Stimulated activated CD4-positive, alpha-beta T cell treated with anti-CD3 and anti-CD28 coated beads, TNF-alpha, amount 100 ng/mL, for 48 hours (primary cell): ENCODE measurements around the gene SCN2A.
"Not testable (repeated sequence)": the region's sequence is repeated elsewhere in the genome, so short reads cannot be mapped to it uniquely, and the experiment has no call there.

ENCODE experiments used
- DNase-seq, 3 donors: peaks; one replicate each; pipeline ENCODE4 v3.0.0-alpha.2; 2020; ENCODE audit warnings: low read depth in 3 of 3

Gene SCN2A

DNA sequence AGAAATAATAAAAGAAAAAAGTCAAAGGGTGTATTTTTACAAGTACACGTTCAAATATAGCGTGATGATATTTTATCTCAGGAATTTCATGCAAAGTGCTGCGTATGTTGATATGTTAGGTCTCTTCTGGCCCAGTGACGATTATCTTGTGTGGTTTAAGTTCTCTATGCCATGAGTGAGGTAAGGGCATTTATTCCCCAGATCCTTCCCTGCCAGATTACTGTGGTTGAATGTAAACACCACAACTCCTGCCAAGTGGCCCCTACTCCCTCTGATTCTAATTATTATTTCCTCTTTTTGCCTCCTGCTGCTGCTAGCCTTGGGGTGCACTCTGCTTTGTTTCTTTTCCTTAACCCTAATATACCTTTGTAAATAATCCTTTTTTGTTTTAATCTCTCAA is 12.2 kb downstream of the SCN2A start:
- DNase-seq: no peak

DNA sequence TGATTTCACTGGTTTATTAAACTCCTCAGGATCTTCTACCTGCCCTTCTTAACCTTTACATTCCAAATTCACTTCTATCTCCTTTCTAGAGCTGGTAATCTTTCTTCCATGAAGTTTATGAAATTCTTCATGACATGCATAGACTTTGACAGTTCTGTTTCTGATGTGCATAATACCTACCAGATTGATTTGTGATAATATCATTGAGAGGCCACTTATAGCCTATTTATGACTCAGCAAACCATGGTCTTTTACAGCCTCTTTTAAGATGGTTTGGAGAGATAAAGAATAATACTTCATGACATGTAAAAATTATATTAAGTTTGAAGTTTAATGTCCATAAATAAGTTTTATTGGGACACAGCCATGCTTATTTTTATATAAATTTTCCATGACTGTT is 14.0 kb downstream of the SCN2A start:
- no peak for DNase-seq

DNA sequence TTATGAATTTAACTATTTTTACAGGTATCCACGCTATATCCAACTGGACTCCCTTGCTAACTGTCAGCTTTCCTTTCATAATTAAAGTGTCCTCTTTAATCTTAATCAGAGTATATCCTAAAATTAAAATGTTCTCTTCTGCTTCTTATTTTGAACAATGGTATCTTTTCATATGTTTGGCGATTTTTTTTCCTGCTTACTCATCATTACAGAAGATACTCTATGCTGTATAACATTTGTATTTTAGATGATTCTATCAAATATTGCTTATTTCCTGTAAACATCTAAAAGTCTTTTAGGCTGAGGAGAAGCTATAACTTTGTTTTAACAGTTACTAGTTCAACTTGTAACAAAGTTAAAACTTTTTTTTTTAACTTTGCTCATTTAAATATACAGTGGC is 17.4 kb downstream of the SCN2A start:
- DNase-seq: no peak

DNA sequence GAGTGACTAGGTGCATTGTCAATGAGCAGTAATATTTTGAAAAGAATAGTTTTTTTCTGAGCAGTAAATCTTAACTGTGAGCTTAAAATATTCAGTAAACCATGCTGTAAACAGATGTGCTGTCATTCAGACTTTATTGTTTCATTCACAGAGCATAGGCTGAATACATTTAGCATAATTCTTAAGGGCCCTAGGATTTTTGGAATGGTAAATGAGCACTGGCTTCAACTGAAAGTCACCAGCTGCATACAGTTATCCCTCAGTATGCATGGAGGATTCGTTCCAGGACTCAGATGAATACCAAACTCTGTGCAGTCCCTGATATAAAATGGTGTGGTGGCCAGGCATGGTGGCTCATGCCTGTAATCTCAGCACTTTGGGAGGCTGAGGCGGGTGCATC is 21.1 kb downstream of the SCN2A start:
- not testable (repeated sequence) for DNase-seq

DNA sequence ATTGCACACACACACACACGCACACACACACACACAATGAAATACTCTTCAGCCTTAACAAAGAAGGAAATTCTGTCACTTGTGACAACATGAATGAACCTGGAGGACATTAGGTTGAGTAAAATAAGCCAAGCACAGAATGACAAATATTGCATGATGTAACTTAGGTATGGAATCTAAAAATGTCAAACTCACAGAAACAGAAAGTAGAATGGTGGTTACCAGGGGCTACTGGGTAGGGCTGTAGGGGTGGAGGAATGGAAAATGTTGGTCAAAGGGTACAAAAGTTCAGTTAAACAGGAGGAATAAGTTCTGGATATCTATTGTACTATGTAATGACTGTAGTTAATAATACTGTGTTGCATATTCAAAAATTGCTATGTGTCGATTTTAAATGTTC is 29.5 kb downstream of the SCN2A start:
- DNase-seq: peak in 1 of 3 donors; percentile 3

DNA sequence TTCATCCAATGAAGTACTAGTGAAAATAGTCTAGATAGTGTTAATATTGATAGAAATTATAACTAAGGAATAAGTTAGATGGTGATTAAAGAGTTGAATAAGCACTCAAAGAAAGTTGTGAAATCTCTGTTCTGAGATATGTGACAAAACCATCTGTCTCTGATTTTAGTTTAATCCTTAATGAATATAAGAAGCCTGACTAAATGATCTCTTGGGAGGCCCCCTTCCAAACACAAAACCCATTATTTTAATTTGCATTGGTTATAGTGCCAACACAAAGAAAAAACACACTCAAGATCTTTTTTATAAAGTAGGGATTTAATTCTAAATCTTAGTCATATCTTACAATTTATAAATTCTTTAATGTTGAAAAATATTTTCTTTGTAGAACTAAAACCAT is 34.0 kb downstream of the SCN2A start:
- no peak for DNase-seq

DNA sequence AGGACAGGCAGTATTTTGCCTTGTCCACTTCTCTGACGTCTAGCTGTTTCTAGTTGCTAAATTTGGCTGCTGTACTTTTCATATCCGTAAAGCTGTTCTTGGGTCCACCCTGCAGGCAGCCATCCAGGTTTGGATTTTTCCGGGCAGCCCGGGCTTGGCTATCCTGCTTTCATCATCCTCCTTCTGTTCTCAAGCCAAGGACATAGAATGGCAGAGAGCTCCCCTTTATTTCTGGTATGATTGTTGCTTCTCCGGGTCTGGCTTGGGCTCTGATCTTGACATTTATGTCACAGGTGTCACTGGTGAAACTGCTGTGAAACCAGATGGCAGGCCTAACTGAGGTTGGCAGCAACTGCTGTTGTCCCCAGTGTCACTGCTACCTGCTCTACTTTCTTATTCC is 35.5 kb downstream of the SCN2A start:
- no peak for DNase-seq

DNA sequence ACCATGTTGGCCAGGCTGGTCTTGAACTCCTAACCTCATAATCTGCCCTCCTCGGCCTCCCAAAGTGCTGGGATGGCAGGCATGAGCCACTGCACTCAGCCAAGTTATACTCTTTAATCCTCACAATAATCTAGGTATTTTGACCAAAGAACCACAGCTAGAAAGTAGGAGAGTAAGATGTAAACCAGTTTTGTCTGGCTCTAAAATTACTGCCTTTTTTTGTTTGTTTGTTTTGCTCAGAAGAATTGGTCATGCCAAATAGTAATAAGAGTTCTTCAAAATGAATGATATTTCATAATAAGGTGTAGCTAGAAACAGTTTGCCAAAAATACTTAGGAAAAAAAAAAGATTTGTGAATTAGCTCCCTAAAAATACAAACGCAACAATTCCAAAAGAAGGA is 36.7 kb downstream of the SCN2A start:
- no peak for DNase-seq

DNA sequence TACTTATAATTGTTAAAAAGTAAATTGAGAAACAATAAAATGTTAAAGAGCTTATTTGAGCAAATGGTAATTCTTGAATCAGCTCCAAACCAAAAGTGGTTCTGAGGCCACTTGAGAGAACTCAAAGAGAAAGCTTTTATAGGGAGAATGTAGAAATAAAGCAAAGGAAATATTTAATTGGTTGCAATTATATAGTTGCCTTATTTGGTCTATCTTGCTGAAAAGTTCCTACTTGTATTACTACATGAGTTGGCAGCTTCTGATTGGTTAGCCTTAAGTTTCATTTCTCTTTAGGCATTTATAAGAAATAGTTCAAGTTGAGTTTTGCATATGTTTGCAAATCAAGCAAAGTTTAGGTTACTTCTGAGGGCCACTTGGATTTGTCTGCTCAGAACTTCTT is 38.1 kb downstream of the SCN2A start:
- DNase-seq: no peak

DNA sequence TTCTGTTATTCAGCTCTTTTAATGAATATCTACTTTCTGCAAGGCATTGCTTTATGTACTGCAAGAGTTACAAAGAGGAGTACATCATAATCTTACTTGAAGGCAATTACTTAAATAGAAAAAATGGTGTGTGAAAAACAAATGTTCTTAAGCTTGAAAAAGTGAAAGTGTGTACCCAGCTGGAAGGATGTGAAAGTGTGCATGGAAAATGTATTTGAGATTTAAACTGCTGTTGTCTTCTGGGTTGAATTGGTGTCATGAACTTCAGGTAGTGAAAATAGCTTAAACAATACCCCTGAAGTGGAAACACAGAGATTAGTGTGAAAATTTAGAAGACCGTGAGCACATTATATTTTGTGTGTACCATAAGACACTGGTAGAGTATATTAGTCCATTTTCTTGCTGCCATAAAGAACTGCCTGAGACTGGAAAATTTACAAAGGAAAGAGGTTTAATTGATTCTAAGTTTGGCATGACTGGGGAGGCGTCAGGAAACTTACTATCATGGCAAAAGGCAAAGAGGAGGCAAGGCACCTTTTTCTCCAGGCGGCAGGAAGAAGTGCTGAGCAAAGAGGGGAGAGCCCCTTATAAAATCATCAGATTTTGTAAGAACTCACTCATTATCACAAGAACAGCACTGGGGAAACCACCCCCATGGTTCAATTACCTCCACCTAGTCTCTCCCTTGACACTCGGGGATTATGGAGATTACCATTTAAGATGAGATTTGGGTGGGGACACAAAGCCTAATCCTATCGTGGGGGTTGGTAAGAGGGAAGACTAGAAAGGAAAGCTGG is 38.8 kb downstream of the SCN2A start:
- no peak for DNase-seq

DNA sequence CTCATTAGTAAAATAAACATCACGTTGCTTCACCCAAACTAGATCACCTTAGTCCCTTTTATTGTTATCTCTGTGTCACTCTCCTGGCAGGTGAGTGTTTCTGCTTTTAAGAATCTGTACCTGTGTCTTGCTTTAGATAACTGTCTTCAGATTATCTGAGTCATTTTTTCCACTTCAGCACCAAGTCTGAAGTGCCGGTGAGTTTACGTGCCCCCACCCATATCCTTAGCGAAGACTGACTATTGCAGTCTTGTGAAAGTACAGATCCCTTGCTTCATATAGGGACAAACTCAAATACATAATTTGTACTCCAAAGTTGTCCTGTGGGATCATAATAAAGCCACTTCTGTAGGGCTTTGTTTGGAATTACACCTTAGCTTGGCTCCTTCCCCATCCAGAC is 41.1 kb downstream of the SCN2A start:
- no peak for DNase-seq

DNA sequence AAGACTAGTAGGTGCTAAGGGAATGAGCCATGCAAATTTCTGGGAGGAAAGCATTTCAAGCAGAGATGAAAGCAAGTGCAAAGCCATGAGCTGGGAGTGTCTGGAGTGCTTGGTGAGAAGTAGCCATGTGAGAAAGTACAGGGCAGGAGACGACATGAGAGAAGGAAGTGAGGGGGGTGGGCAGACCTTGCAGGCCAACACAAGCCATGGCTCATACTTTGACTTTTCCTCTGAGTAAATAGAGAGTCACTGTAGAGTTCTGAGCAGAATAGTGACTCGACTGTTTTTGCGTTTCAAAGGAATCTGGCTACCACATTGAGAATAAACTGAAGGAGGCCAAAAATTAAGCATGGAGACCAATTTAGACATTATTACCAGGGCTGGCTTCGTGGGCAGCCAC is 42.2 kb downstream of the SCN2A start:
- no peak for DNase-seq

DNA sequence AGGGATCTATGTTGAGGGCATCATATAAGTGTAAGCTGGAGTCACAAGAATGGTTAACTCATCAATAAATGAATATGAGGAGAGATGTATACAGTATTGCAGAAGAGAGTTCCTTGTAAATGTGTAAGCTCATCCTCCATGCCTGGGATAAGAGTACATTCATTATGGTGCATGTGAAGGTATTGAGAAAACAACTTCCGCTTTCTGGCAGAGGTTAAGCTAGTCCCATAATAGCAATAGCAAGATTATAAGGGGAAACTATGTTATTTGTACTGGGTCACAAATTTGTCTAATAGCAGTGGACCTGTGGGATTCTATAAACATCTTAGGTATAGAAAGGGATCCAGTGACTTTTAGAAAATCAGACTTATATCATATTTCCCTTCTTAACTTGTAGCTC is 44.1 kb downstream of the SCN2A start:
- no peak for DNase-seq

DNA sequence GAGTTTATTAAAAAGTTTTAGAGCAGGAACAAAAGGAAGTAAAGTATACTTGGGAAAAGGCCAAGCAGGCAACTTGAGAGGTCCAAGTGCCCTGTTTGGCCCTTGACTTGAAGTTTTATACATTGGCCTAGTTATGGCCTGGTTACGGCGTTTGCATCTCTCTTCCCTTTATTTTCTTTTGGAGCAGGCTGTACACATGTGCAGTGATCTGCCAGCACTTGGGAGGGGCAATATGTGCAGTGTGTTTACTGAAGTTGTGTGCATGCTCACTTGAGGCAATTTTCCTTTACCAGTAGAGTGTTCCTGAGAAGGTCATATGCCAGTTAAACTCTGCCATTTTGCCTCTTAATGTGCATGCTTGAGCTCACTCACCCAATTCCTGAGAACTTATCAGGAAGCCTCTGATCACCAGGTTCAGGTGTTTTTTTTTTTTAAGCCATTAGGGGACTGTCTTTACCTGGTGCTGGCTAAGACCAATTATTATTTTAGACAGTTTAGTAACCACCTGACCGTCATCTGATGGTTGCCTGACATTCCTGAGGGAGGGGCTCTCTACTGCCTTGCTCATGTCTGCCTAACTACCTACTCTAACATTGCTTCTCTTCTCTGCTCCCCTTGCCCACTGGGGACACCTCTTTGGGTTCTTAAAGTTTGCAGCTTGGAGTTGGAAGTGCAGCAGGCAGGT is 48.0 kb downstream of the SCN2A start:
- DNase-seq: no peak

DNA sequence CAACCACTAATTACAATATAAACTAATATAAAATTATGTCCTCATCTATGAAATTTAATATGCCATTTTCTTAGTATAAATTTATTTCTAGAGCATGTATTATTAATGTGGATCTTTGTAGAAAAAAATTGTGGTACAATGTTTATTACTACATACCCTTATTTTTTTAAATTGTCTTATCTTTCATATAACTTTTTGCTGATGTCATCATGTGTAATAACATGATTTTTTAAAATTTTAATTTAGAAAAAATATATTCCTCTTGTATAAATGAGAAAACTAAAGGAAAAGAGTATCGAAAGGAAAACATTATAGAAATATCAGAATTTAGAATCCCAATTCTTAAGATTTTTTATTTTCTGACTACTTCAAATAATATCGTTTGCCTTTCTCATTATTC is 49.9 kb downstream of the SCN2A start:
- no peak for DNase-seq

DNA sequence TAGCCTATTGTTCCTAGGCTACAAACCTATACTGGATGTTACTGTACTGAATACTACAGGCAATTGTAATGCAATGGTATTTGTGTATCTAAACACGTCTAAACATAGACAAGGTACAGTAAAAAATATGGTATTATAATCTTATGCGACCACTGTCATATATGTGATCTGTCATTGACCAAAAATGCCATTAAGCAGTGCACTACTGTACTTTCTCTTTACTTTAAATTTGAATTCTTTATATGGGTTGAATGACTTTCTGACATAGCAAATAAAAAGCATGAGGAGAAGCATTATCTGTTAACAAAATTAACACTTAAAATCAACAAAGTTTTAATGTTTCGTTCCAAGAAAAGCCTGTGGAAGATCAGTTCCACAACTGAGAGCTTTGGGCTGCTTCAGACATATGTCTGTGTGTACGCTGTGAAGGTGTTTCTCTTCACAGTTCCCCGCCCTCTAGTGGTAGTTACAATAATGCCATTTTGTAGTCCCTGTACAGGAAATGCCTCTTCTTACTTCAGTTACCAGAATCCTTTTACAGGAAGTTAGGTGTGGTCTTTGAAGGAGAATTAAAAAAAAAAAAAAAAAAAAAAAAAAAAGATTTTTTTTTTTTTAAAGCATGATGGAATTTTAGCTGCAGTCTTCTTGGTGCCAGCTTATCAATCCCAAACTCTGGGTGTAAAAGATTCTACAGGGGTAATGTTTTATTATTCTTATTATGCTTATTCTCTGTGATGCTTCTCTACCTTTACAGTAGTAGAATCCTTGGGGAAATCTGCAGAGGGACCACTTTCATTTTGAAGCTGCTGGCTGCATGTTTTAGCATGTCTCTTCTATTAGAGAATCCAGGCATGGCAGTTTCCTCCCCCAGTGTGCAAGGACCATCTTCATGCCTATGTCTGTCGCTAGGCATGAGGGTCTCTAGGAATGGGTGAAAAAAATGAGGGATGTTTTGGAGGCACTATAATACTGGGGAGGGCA is 54.5 kb downstream of the SCN2A start:
- DNase-seq: peak in 1 of 3 donors; percentile 36

DNA sequence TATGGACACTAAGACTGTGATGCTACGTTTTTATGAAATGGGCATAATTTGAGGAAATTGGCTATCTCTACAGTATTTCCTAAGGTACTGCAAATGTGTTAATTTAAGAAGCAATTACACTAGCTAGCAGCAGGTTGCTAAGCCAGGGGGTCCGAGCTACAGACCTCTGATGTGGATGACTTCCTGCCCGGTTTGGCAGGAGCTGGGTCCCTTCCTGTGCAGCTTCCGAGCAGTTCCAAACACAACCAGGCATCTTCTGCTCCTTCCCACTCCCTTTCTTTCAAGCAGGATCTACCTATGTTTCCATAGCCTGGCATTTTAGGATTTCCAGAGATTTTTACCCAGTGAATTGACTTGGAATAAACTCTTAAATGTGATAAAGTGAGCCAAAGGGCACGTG is 55.7 kb downstream of the SCN2A start:
- no peak for DNase-seq

DNA sequence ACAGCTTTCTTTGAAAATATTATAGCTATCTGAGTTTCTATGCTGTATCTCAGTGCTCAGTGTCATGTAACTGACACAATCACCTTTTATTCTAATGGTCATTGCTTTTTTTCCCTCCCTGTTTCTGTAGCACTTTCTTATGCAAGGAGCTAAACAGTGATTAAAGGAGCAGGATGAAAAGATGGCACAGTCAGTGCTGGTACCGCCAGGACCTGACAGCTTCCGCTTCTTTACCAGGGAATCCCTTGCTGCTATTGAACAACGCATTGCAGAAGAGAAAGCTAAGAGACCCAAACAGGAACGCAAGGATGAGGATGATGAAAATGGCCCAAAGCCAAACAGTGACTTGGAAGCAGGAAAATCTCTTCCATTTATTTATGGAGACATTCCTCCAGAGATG is 56.4 kb downstream of the SCN2A start:
- no peak for DNase-seq

DNA sequence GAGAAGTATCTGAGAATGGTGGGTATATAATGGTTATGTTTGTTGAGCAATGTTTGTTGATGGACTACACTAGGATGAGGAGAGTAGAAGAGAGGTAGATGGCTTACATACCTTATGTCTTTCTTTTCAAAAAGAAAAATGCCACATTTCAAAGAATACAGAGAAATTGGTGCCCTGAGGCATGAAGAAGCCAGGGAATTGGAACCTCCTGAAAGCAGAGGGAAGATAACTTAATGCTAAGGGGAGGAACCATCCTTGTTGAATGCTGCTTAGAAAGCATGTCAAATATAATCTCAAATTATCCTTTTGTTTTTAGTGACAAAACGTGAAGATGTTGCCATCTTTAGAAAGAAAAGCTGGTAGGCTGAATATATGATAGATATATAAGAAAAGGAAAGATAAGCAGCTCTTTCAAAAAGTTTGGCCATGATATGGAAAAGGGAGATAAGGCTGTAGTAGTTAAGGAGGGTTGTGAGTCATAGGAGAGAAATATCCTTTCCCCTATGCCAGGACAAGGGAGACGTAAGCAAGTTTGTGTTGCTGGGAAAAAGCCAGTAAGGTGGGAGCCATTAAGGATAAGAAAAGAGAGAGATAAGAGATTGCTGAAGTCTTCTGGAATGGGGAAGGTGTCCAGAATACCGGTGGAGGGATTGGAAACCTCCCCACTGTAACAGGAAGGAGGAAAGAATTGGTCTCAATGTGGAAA is 66.3 kb downstream of the SCN2A start:
- no peak for DNase-seq

DNA sequence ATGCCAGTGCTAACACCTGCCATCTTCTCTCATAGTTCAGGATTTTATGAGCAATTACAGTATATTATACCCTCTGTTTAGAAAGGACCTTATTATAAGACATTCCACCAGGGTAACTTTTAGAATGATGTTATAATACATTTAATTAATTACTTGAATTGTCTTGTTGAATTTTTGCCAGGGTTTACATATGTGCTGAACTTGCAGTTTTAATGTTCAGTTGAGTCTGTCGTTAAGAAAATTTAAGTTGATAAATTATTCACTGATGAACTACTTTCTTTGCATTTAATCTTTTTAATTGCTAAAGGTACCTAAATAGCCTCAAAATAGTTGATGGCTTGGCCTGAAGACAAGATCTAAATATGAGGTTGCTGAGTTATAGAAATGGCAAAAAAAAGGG is 68.1 kb downstream of the SCN2A start:
- DNase-seq: no peak

DNA sequence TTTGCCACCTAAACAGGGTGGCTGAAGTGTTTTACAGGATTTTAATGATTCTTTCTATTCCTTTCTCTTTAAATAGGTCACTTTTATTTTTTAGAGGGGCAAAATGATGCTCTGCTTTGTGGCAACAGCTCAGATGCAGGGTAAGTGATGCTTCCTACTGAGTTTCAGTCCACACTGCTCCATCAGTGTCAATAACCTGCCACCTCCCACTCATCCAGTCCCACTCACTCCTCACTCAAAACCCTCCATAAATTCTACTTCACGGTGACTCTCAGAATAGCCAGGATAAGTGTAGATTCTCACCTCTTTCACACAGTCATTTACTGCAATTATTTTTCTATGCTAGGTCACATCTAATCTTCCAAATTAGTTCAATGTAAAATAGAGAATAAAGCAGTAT is 72.7 kb downstream of the SCN2A start:
- DNase-seq: no peak

DNA sequence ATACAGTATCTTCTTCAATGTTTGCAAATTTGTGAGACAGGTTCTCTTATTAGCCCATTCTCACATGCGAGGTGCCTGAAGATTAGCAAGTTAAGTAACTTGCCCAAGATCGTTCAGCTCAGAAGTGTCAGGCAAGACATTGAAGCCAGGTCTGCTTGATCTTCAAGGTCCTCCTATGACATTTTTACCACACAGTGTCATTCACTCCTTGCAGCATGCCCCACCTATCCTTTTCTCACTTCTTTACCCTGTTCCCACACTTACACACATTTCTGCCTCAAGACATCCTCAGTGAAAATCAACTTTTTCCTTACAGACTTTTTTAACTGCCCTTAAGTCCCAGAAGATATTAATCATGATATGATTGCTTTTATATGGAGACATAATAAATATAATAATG is 73.8 kb downstream of the SCN2A start:
- no peak for DNase-seq
